Occipital lobe (tissue), 2 donors: Measurements from ENCODE around the gene B3GNT5. TPM values are rescaled to one million over a fixed set of nuclear protein-coding genes. Genes with fewer than 3 reads are reported as not detected.

ENCODE experiments used
- DNase-seq: peaks from one replicate; lab custom pipeline; 2025; lab: John Stamatoyannopoulos, UW
- total RNA-seq: library from RNA; depleted of rRNA; stranded (reverse); fragments of >200 nt; gene quantifications from one replicate; pipeline ENCODE4 v1.2.3, GENCODE V29; 2014

B3GNT5 gene
- total RNA-seq, 1 donor from 2014 or later = 24.0 TPM

DNA sequence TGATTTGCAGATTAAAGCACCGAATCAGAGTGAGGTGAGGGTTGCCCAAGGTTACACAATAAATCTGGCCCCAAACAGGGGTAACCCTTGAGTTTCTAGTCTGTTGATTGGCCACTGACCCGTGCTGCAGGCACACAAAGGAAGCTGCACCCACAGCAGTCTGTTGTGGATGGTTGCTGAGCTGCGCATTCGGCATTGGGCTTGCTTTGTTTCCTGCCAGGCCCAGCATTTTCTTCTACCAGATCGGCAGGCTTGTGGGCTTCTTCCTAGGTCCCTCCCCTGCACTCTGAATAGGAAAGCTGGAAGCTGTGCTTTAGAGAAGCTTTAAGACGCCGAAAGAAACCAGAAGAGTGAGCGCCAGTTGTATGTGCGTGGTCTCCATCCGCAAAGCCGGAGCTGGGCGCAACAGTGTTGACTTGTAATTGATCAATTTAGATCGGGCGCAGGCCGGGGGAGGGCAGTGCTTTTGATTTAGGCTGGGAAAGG, 12.1 kb downstream of the B3GNT5 start:
- no peak for DNase-seq

DNA sequence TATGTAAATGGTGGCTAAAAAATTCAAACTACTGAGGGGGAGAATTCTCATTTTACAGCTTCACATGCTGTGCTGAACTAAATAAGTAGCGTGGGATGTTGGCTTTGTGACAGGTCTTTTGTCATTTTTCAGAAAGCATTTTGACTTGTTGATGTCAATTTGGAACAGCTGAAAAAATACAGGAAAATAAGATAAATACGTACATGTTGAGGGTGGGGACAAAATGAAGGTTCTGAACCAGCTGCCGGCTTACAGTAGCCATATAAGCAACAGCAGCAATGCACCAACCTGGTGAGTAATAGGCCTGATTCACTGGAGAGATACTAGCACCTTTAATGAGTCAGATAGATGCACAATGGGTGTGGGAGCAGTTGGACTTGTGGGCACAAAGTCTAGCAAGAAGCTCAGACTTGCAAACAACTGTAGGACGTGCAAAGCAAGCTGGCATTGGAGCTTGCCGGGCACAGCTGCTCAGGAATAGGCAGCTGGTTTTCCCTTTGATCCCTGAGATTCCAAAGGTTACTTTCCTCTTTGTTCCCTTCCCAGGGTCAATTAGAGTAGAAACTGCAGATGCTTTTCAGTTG, 12.9 kb downstream of the B3GNT5 start:
- no peak for DNase-seq

DNA sequence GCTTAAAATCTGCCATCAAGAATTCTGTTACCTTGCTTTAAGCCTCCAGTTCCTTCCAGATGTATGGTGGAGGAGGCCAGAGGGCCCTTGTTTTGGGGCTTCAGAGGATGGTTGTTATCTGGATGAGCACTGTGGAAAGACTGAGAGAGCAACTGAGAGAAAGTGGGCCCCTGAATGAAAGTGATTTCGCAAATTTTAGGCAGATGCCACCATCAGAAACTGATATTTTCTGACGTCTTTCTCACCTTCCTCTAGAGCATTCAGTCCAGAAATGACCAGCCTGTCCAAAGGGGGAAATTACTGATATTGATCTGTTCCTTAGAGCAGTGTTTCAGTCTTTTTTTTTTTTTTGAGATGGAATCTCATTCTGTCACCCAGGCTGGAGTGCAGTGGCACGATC, 13.4 kb downstream of the B3GNT5 start:
- no peak for DNase-seq

DNA sequence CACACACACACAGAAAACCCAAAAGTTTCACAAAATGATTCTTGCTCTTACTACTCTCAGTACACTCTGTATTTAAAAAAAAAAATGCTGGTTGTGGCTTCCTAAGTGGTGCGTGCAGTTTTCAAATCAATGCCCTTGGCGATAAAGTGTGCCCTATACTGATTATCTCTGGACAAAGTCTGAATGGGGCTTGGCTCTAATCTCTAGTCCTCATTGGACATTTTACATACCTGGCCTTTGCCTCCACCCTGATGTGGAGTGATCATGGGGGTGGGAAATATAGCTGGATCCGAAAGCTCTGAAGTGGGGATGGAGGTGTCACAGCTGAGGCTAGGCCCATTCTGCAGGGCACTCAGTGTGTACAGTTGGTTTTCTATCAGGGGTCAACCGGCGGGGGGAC, 14.1 kb downstream of the B3GNT5 start:
- no peak for DNase-seq

GRCh38 chr3:183268366-183268765, 15.3 kb downstream of the B3GNT5 start:
- no peak for DNase-seq

DNA sequence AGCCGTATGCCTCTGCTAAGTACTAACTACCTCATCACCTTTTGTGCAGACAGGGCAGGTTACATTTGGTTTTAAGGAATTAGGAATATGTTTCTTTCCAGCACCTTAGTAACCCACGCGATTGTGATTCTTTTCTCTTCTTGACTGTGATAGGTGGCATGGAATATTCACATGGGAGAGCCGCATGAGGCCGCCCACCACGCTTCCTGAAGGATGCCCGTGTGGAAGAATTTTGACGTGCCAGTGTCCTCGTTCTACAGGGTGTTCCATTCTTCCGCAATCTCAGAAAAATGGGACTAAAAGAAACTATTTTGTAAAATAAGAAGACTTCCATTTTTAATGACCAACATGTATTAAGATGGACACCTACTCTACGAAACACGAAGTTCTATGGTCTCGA, 16.3 kb downstream of the B3GNT5 start:
- no peak for DNase-seq

DNA sequence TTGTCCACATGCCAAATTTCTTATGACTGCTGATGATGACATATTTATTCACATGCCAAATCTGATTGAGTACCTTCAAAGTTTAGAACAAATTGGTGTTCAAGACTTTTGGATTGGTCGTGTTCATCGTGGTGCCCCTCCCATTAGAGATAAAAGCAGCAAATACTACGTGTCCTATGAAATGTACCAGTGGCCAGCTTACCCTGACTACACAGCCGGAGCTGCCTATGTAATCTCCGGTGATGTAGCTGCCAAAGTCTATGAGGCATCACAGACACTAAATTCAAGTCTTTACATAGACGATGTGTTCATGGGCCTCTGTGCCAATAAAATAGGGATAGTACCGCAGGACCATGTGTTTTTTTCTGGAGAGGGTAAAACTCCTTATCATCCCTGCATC, 17.3 kb downstream of the B3GNT5 start:
- DNase-seq = no peak

- no peak for DNase-seq
Observed at GRCh38 chr3:183272142-183272541, 19.1 kb downstream of the B3GNT5 start.

DNA sequence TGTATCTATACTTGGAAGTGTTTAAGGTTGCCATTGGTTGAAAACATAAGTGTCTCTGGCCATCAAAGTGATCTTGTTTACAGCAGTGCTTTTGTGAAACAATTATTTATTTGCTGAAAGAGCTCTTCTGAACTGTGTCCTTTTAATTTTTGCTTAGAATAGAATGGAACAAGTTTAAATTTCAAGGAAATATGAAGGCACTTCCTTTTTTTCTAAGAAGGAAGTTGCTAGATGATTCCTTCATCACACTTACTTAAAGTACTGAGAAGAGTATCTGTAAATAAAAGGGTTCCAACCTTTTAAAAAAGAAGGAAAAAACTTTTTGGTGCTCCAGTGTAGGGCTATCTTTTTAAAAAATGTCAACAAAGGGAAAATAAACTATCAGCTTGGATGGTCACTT, 19.7 kb downstream of the B3GNT5 start:
- DNase-seq = no peak

DNA sequence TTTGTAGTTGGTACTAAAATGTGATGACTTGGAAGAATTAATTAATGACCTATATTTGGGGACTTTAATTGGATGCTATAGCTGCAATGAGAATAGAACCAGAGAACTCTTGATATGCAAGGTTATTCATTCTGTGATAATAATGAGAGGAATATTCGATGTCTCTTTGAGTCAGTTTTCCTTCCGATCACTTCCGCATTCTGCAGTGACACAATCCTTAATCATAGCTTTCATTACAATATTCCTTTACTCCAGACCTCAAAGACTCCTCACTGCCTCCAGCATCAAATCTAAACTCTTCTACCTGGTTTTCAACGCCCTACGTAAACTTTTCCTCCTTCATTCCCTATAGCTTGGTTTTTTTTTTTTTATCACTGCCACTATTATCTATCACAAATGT, 21.6 kb downstream of the B3GNT5 start:
- DNase-seq = no peak

- no peak for DNase-seq
Observed at GRCh38 chr3:183275418-183275817, 22.4 kb downstream of the B3GNT5 start.

DNA sequence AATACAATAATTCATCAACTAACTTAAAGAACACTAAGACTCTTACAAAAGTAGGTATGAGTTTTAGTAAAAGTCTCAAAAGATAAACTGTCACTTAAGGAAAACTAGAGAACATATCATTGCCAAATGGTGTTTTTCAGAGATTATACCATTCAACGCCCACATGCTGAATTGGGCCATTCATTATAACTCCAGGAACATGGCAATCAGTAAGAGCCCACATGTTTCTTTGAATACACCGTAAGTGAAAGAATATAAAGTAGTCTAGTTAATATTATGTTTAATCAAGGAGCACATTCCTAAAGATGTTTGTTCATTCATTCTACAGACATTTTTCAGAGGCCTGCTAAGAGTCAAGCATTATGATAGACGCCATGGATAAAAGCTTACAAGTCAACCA, 22.9 kb downstream of the B3GNT5 start:
- no peak for DNase-seq

GRCh38 chr3:183277260-183277659, 24.2 kb downstream of the B3GNT5 start:
- DNase-seq = no peak

GRCh38 chr3:183278479-183279088, 25.5 kb downstream of the B3GNT5 start:
- no peak for DNase-seq

DNA sequence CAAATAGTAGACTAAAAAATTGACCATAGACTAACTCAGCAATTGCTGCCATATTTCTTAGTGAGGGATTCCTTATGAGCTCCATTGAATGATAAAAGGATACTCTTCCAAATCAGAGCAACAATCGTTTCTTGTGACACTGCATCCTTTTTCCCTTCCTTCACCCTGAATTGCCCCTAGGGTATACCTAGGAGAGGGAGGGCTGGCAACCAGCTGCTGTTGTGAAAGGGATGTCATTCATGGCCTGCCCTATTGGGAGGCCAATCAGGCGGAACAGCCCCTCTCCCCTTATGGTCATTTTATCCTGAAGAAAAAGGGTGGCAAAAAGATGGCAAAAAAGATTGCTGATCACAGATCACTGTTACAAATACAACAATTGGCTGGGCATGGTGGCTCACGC, 26.3 kb downstream of the B3GNT5 start:
- no peak for DNase-seq

- DNase-seq = no peak
Observed at GRCh38 chr3:183281126-183281797, 28.2 kb downstream of the B3GNT5 start.

DNA sequence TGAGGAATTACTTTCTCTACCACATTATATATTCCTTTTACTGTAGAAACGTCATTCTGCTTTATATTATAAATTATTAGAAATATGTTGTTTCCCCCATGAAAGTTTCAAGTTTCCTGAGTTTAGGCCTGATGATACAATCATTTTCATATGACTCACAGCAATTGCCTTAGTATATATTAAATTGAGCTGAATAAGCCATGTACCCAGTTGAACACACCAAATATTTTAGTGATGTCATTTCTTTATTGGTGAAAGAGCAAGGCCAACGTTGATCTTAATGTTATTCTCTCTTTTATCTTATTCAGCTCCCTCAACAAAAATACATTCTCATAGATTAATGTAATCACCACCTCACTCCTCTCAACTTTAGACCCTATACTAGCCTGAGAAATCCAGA, 30.8 kb downstream of the B3GNT5 start:
- DNase-seq = no peak

GRCh38 chr3:183284570-183284969, 31.5 kb downstream of the B3GNT5 start:
- no peak for DNase-seq

DNA sequence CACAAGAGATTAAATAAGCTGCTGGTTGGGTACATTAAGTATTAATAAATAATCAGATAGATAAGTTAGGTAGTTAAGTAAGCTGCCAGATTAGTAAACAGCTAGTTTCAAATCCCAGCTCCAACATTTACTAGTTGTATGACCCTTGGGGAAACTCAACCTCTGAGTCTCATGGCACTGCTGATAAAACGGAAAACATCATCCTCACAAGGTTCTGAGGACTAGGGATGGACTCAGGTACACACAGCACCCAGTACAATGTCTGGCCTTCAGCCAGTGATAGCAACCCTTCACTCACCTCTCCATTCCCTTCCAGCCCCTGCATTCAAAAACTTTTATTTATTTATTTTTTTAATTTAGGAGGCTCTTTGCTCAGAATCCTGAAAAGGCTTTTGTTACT, 32.3 kb downstream of the B3GNT5 start:
- no peak for DNase-seq

DNA sequence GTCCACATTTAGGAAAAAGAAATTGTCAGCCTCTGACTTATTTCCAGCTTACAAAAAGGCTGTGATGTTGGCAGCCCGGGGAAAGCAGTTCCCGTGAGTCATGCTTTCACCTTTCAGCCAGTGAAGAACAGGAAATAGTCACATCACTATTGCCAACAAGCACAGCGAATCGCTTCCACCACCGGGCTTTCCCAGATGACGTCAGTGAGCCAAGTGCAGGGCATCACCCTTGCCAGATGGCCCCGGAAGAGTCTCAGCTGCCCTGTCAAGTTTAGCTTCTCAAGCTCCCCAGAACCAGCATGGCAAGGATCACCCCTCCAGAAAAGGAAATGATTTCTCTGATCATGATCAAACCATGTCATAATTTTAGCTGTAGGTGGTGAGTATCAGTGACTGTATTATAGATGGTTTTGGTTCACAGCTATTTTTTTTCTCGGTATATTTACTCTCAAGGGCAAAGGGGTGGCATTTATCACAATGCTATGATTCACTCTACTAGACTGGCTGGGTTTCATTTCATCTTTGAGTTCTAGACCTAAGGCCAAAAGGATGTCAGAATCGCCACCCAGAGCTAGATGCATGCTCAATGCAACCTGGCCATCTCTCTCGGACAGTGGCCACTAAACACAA, 32.9 kb downstream of the B3GNT5 start:
- DNase-seq = peak; percentile 59

GRCh38 chr3:183287301-183287971, 34.4 kb downstream of the B3GNT5 start:
- DNase-seq = no peak

DNA sequence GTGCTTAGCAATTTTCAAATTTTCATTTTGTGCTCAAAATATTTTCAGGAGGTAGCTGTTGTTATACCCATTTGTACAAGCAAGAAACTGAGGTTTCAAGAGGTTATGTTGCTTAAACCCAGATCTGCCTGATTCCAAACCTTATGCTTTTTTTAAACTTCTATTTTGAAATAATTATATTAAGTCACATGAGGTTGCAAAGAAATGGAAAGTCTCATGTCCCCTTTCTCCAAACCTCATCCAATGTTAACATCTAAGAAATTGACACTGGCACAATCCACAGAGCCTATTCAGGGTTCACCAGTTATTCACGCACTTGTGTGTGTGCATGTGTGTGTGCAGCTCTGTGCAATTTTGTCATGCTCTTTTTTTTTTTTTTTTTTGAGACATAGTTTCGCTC, 35.1 kb downstream of the B3GNT5 start:
- no peak for DNase-seq
